CD14-positive monocyte (primary cell): ENCODE data around the gene OR52A5. TPM values are rescaled to one million over a fixed set of nuclear protein-coding genes. Genes with fewer than 3 reads are reported as not detected.

Source experiments
- DNase-seq, 3 donors: peaks; one replicate each; pipeline ENCODE4 v3.0.0-alpha.2; 2011 to 2022
- H2AFZ ChIP-seq: 2 replicates; pipeline ENCODE4 v1.6.0; 2012; ENCODE audit warnings: mild to moderate bottlenecking, low read depth, low read length, inconsistent platforms; ENCODE audit not compliant: insufficient read depth, poor library complexity, severe bottlenecking
- H3K27ac ChIP-seq, 2 donors: 1 replicate in 1 of 2; 2 replicates in 1 of 2; pipeline ENCODE4 v1.5.1; 2012 to 2013; ENCODE audit warnings: low read length in 2 of 2, control low read depth in 1 of 2, inconsistent platforms in 1 of 2, low read depth in 1 of 2, mild to moderate bottlenecking in 1 of 2
- H3K27me3 ChIP-seq, 2 donors: one replicate each; pipeline versions ENCODE4 v1.6.0 to v1.6.1; 2011 to 2013; ENCODE audit warnings: low read length in 2 of 2; ENCODE audit not compliant: control insufficient read depth in 2 of 2, insufficient read depth in 2 of 2
- H3K36me3 ChIP-seq, 2 donors: replicated peaks in 1 of 2; 1 replicate in 1 of 2; 2 replicates in 1 of 2; pipeline versions ENCODE4 v1.5.1 to v1.6.1; 2012 to 2013; ENCODE audit warnings: low read length in 2 of 2, control low read depth in 1 of 2, inconsistent platforms in 1 of 2, mild to moderate bottlenecking in 1 of 2; ENCODE audit not compliant: insufficient read depth in 2 of 2, control insufficient read depth in 1 of 2
- H3K4me1 ChIP-seq, 2 donors: 1 replicate in 1 of 2; 2 replicates in 1 of 2; pipeline versions ENCODE4 v1.5.1 to v1.6.1; 2012 to 2013; ENCODE audit warnings: low read length in 2 of 2, control low read depth in 1 of 2, inconsistent platforms in 1 of 2, mild to moderate bottlenecking in 1 of 2, moderate library complexity in 1 of 2; ENCODE audit not compliant: insufficient read depth in 2 of 2, control insufficient read depth in 1 of 2
- H3K4me2 ChIP-seq: replicated peaks from 2 replicates; pipeline ENCODE3; 2012; ENCODE audit warnings: low read length, moderate library complexity, mild to moderate bottlenecking; ENCODE audit not compliant: poor library complexity, severe bottlenecking; ENCODE audit errors: extremely low read depth
- H3K4me3 ChIP-seq, 3 experiments: fragments of 200-600 bp in 1 of 3; sonication (generic) in 1 of 3; replicated peaks in 1 of 3; 1 replicate in 2 of 3; 2 replicates in 1 of 3; pipeline ENCODE4 v1.5.1; 2011 to 2013; ENCODE audit warnings: low read length in 3 of 3, mild to moderate bottlenecking in 3 of 3, control low read depth in 2 of 3, low read depth in 2 of 3, inconsistent platforms in 1 of 3, moderate library complexity in 1 of 3
- H3K79me2 ChIP-seq: 2 replicates; pipeline ENCODE4 v1.6.0; 2012; ENCODE audit warnings: mild to moderate bottlenecking, control low read depth, inconsistent platforms, low read length, moderate library complexity; ENCODE audit not compliant: insufficient read depth
- H3K9ac ChIP-seq: 2 replicates; pipeline ENCODE4 v1.6.0; 2017; ENCODE audit warnings: low read length, mild to moderate bottlenecking; ENCODE audit not compliant: insufficient read depth, poor library complexity, severe bottlenecking
- H3K9me3 ChIP-seq, 2 donors: replicated peaks in 1 of 2; 1 replicate in 1 of 2; 2 replicates in 1 of 2; pipeline versions ENCODE4 v1.5.1 to v1.6.1; 2012 to 2013; ENCODE audit warnings: low read length in 2 of 2, control low read depth in 1 of 2; ENCODE audit not compliant: control insufficient read depth in 1 of 2, insufficient read depth in 1 of 2
- H4K20me1 ChIP-seq: 2 replicates; pipeline ENCODE4 v1.6.0; 2012; ENCODE audit warnings: mild to moderate bottlenecking, low read length, control low read depth, moderate library complexity; ENCODE audit not compliant: insufficient read depth
- H3K27ac Mint-ChIP-seq, 7 donors: one replicate each; pipeline ENCODE4 v1.8.0; 2020; ENCODE audit warnings: mild to moderate bottlenecking in 7 of 7, mixed read lengths in 7 of 7, moderate library complexity in 6 of 7, inconsistent platforms in 2 of 7
- H3K27me3 Mint-ChIP-seq, 3 donors: one replicate each; pipeline ENCODE4 v1.8.0; 2021 to 2022; ENCODE audit warnings: low read depth in 3 of 3, mild to moderate bottlenecking in 3 of 3, mixed read lengths in 3 of 3, moderate library complexity in 3 of 3, inconsistent platforms in 1 of 3
- H3K36me3 Mint-ChIP-seq, 2 donors: one replicate each; pipeline ENCODE4 v1.8.0; 2020; ENCODE audit warnings: mixed read lengths in 2 of 2, inconsistent platforms in 1 of 2, mild to moderate bottlenecking in 1 of 2
- H3K4me1 Mint-ChIP-seq: one replicate; pipeline ENCODE4 v1.8.0; 2020; ENCODE audit warnings: mild to moderate bottlenecking, mixed read lengths
- H3K4me3 Mint-ChIP-seq, 2 donors: one replicate each; pipeline ENCODE4 v1.8.0; 2020; ENCODE audit warnings: mild to moderate bottlenecking in 2 of 2, mixed read lengths in 2 of 2, moderate library complexity in 1 of 2
- H3K9me3 Mint-ChIP-seq, 7 donors: one replicate each; pipeline ENCODE4 v1.8.0; 2020 to 2022; ENCODE audit warnings: mixed read lengths in 7 of 7, mild to moderate bottlenecking in 6 of 7, moderate library complexity in 6 of 7, inconsistent platforms in 2 of 7
- CTCF ChIP-seq: fragments of 200-600 bp; IDR thresholded peaks from one replicate; pipeline ENCODE4 v1.8.0; 2022; ENCODE audit warnings: antibody characterized with exemption, mild to moderate bottlenecking
- WGBS: methylation state at CpG from one replicate; pipeline ENCODE4 v1.1.5; 2013; ENCODE audit warnings: missing lambda C conversion rate; ENCODE audit not compliant: insufficient coverage; 5-methylcytosine and 5-hydroxymethylcytosine counted together
- intact Hi-C, 2 donors: fragments of 100-400 bp; cut with micrococcal nuclease; formaldehyde crosslinking; loops; one replicate each; pipeline versions ENCODE4 v1.15.0 to v1.15.1; 2023
- polyA plus RNA-seq, 3 donors: library from polyadenylated mRNA; depleted of rRNA in 1 of 3; unstranded in 2 of 3; stranded (reverse) in 1 of 3; fragments of 300-500 nt in 2 of 3; fragments of >200 nt in 1 of 3; fragmentation: Illumina TruSeq in 2 of 3; gene quantifications; 1 replicate in 2 of 3; 2 replicates in 1 of 3; pipeline ENCODE4 v1.2.3, GENCODE V29; 2012 to 2021

Gene OR52A5
- polyA plus RNA-seq, 3 donors, result not detected

- no peaks in the 10 kb centered on the region for H3K9me3 ChIP-seq
- H2AFZ ChIP-seq, result no peak overlapping the region
- H3K27ac ChIP-seq, result no peak overlapping the region
- no peaks in the 10 kb centered on the region for H3K27me3 ChIP-seq
- Mint-ChIP-seq H3K36me3 (no peaks in the 10 kb centered on the region), H3K4me1 (no peaks in the 10 kb centered on the region), H3K4me3 (no peak overlapping the region), H3K9me3 (peaks cover 0 to 3% (median 0%) of the 10 kb centered on the region in 7 donors), H3K27me3 (peaks cover 2 to 5% (median 4%) of the 10 kb centered on the region in 3 donors), H3K27ac (no peak overlapping the region)
- no peaks in the 10 kb centered on the region for H4K20me1 ChIP-seq
- WGBS, result 80% methylated on average over 1 of the region's 3 CpGs
- no peak overlapping the region for H3K9ac ChIP-seq
- H3K4me1 ChIP-seq, result no peaks in the 10 kb centered on the region
- no peak for TF ChIP-seq CTCF
- no peak for DNase-seq
- no peaks in the 10 kb centered on the region for H3K36me3 ChIP-seq
- no peak overlapping the region for H3K4me3 ChIP-seq
- H3K79me2 ChIP-seq, result no peaks in the 10 kb centered on the region
- intact Hi-C loops, result no loop called here
- H3K4me2 ChIP-seq, result no peak overlapping the region
These were observed 22.8 kb downstream of the OR52A5 start for GRCh38 chr11:5115339-5115738.

DNA sequence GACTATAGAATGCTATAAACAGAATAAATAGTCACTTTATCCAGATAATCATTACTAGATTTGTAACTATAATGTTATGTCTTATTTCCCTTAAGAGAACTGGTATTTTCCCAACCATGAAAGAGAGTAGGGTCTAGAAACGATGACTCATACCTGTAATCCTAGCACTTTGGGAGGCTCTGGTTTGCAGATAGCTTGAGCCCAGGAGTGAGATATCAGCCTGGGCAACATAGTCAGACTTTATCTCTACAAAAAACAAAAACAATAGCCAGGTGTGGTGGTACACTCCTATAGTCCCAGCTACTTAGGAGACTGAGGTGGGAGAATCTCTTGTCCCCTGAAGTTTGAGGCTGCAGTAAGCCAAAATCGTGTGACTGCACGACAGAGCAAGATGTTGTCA is 30.9 kb downstream of the OR52A5 start:
- H3K9ac ChIP-seq, result no peak overlapping the region

More for the DNA sequence above, 30.9 kb downstream of the OR52A5 start:
- Histone ChIP-seq H3K36me3 (no peaks in the 10 kb centered on the region), H3K4me2 (no peak overlapping the region), H4K20me1 (no peaks in the 10 kb centered on the region), H3K9me3 (no peaks in the 10 kb centered on the region), H3K4me1 (no peaks in the 10 kb centered on the region), H3K79me2 (no peaks in the 10 kb centered on the region), H3K27ac (no peak overlapping the region), H3K27me3 (no peaks in the 10 kb centered on the region), H3K4me3 (no peak overlapping the region), H2AFZ (no peak overlapping the region)
- TF ChIP-seq CTCF, result no peak
- no peak for DNase-seq
- H3K4me1 Mint-ChIP-seq, result no peaks in the 10 kb centered on the region
- H3K36me3 Mint-ChIP-seq, result no peaks in the 10 kb centered on the region
- H3K27ac Mint-ChIP-seq, result no peak overlapping the region
- intact Hi-C loops, result no loop called here
- H3K4me3 Mint-ChIP-seq, result no peak overlapping the region
- H3K9me3 Mint-ChIP-seq, result no peaks in the 10 kb centered on the region
- 80% methylated on average over 2 of the region's 3 CpGs for WGBS
- peaks cover 0 to 2% (median 0%) of the 10 kb centered on the region in 3 donors for H3K27me3 Mint-ChIP-seq
